ENCODE results near the gene RNF115.
"Not testable (repeated sequence)": the region's sequence is repeated elsewhere in the genome, so short reads cannot be mapped to it uniquely, and the experiment has no call there.

The RNF115 gene

DNA sequence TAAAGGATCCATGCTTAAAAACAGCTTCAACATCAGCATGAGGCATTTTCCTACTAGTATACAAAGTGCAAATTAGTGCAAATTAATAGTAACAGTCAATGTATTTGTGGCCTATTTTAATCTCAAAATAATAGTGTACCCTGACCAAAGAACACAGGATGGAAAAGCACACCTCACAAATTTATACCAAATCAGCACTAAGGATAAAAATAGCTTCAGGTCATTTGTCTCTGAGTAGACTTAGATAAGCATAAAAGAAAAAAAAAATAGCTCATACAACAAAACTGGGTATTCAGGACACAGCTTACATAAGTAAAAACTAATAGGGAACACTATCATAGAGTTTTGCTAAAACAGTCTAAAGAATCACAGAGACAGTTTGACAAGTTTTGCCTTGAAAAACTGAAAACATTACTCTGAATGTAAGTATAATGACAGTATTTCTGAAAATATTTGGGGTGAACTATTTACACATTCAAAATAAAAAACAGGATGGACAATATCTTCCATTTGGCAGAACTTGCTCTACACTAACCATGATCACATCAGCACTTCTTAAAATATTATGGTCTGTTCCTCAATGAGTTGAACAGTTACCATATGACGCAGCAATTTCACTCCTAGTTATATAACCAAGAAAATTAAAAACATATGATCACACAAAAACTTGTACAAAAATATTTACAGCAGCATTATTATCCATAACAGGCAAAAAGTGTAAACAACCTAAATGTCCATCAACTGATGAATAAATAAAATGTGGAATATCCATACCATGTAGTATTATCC is 46.3 kb downstream of the RNF115 start:
- no peak for DNase-seq (ENCODE audit: low read depth in 2 of 2)

DNA sequence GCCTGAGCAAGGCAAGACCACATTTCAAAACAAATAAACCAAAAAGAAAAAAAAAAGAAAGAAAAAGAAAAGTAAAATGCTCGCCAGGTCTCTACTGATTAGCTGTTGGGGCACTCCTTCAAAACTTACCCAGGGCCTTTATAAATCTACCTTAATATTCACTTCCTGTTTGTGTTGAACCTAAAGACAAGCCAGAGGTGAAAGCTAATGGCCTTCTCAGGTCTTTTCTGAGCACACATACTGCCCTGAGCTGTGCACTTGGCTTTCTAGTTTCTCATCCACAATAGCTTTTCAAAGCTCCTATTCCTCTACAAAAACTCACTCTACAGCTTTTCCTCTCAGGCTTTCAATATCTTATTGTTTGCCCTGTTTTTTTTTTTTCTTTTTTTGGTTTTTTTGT is 50.5 kb downstream of the RNF115 start:
- DNase-seq (ENCODE audit: low read depth in 2 of 2), result no peak

DNA sequence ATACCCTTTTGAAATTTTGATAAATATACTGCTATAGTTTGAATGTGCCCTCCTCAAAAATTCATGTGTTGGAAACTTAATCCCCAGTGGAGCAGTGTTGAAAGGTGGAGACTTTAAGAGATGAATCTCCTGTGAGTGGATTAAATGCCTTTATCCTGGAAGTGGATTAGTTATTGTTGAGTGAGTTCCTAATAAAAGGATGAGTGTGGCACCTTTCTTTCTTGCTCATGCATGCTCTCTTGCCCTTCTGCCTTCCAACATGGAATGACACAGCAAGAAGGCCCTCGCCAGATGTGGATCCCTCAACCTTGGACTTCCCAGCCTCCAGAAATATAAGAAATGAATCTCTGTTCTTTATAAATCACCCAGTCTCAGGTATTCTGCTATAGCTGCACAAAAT is 52.8 kb downstream of the RNF115 start:
- no peak for DNase-seq (ENCODE audit: low read depth in 2 of 2)

DNA sequence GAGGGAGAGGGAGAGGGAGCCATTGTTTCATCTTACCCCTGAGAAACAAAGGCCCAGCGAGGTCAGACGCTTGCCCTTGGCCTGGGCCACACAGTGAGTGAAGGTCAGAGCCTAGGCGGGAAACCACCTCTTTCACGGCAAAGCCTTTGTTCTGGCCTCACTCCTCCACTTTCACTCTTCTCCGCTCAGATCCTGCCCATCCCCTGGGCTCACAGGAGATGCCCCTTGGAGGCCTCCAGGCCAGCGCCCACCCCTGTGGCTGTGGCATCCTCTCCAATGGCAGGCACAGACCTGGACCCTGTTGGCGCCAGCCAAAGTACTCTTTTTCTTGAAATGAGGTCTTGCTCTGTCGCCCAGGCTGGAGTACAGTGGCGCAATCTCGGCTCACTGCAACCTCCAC is 55.9 kb downstream of the RNF115 start:
- not testable (repeated sequence) for DNase-seq (ENCODE audit: low read depth in 2 of 2)

DNA sequence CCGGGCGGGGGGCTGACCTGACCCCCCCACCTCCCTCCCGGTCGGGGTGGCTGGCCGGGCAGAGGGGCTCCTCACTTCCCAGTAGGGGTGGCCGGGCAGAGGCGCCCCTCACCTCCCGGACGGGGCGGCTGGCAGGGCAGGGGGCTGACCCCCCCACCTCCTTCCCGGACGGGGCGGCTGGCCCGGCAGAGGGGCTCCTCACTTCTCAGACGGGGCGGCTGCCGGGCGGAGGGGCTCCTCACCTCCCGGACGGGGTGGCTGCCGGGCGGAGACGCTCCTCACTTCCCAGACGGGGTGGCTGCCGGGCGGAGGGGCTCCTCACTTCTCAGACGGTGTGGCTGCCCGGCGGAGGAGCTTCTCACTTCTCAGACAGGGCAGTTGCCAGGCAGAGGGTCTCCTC is 57.0 kb downstream of the RNF115 start:
- not testable (repeated sequence) for DNase-seq (ENCODE audit: low read depth in 2 of 2)

DNA sequence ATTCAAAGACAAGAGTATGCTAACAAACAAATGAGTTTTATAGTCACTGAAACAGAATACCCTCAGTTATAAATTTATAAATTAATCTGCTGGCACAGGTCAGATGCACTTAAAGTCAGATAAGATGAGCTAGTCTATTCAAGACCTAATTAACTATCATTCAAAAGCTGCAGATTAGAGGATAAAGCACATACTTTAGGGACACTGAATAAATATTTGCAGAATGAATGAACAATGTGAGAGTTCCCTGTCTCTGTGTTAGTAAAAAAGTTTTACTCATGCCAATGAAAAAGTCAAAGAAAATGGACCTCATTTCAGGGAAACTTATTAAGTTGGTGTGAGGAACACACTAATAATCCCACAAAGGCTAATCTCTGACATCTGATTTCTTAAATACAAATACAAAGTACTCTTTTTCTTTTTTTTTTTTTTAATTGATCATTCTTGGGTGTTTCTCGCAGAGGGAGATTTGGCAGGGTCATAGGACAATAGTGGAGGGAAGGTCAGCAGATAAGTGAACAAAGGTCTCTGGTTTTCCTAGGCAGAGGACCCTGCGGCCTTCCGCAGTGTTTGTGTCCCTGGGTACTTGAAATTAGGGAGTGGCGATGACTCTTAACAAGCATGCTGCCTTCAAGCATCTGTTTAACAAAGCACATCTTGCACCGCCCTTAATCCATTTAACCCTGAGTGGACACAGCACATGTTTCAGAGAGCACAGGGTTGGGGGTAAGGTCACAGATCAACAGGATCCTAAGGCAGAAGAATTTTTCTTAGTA is 58.1 kb downstream of the RNF115 start:
- not testable (repeated sequence) for DNase-seq (ENCODE audit: low read depth in 2 of 2)

DNA sequence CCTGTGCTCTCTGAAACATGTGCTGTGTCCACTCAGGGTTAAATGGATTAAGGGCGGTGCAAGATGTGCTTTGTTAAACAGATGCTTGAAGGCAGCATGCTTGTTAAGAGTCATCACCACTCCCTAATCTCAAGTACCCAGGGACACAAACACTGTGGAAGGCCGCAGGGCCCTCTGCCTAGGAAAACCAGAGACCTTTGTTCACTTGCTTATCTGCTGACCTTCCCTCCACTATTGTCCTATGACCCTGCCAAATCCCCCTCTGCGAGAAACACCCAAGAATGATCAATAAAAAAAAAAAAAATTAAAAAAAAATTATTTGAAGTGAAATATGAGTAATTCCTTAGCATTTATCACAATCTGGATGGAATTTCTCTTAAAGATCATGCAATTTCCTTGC is 58.8 kb downstream of the RNF115 start:
- not testable (repeated sequence) for DNase-seq (ENCODE audit: low read depth in 2 of 2)

DNA sequence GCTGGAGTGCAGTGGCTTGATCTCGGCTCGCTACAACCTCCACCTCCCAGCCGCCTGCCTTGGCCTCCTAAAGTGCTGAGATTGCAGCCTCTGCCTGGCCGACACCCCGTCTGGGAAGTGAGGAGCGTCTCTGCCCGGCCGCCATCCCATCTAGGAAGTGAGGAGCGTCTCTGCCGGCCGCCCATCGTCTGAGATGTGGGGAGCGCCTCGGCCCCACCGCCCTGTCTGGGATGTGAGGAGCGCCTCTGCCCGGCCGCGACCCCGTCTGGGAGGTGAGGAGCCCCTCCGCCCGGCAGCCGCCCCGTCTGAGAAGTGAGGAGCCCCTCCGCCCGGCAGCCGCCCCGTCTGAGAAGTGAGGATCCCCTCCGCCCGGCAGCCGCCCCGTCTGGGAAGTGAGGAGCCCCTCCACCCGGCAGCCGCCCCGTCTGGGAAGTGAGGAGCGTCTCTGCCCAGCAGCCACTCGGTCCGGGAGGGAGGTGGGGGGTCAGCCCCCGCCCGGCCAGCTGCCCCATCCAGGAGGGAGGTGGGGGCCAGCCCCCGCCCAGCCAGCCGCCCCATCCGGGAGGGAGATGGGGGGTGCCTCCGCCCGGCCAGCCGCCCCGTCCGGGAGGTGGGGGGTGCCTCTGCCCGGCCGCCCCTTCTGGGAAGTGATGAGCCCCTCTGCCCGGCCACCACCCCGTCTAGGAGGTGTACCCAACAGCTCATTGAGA is 59.5 kb downstream of the RNF115 start:
- DNase-seq (ENCODE audit: low read depth in 2 of 2), result not testable (repeated sequence)

DNA sequence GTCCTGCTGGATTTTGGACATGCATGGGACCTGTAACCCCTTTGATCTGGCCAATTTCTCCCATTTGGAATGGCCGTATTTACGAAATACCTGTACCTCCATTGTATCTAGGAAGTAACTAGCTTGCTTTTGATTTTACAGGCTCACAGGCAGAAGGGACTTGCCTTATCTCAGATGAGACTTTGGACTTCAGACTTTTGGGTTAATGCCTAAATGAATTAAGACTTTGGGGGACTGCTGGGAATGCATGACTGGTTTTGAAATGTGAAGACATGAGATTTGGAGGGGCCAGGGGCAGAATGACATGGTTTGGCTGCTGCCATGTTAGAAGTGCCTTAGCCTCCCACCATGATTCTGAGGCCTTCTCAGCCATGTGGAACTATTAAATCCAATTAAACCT is 61.9 kb downstream of the RNF115 start:
- DNase-seq (ENCODE audit: low read depth in 2 of 2), result not testable (repeated sequence)

DNA sequence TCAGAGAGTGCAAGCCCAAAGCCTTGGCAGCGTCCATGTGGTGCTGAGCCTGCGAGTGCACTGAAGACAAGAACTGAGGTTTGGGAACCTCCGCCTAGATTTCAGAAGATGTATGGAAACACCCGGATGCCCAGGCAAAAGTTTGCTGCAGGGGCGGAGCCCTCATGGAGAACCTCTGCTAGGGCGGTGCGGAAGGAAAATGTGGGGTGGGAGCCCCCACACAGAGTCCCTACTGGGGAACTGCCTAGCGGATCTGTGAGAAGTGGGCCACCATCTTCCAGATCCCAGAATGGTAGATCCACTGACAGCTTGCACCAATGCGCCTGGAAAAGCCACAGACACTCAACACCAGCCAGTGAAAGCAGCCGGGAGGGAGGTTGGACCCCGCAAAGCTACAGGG is 62.4 kb downstream of the RNF115 start:
- DNase-seq (ENCODE audit: low read depth in 2 of 2), result not testable (repeated sequence)

DNA sequence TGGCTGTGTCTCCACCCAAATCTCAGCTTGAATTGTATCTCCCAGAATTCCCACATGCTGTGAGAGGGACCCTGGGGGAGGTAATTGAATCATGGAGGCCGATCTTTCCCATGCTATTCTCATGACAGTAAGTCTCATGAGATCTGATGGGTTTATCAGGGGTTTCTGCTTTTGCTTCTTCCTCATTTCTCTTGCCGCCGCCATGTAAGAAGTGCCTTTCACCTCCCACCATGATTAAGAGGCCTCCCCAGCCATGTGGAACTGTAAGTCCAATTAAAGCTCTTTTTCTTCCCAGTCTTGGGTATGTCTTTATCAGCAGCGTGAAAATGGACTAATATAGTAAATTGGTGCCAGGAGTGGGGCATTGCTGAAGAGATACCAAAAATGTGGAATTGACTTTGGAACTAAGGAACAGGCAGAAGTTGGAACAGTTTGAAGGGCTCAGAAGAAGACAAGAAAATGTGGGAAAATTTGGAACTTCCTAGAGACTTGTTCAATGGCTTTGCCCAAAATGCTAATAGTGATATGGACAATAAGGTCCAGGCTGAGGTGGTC is 63.4 kb downstream of the RNF115 start:
- not testable (repeated sequence) for DNase-seq (ENCODE audit: low read depth in 2 of 2)

DNA sequence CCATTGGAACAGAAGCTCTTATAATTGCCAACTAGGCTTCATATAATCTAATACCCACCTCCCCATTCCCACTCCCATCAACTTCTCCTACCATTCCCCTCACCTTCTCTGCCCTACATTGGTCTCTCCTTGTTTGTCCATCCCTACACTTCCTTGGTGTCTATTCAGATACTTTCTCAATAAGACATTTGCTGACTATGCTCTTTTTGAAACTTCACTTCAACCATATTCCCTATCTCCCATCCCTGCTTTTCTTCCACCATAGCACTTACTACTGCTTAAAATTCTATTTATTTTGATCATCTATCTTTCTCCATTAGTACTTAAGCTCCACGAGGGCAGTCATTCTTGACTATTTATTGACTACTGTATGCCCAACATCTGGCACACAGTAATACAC is 64.2 kb downstream of the RNF115 start:
- no peak for DNase-seq (ENCODE audit: low read depth in 2 of 2)

DNA sequence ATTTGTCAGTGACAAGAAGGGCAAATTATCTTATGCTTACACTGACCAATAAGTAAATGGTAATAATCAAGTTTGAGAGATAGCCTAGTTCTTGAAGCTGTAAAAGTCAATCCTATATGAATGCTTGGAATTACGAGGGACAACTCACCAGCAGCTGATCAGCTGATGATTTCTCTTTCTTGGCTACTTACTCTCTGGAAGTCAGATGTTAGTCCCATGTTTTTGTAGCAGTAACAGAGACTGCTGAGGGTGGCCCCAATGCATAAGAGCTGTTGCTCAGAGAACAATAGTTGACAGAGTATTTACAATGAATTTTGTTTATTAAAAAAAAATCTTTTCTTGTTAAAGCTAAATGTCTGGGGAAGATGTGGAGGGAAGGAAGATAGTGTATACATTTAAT is 65.3 kb downstream of the RNF115 start:
- no peak for DNase-seq (ENCODE audit: low read depth in 2 of 2)

DNA sequence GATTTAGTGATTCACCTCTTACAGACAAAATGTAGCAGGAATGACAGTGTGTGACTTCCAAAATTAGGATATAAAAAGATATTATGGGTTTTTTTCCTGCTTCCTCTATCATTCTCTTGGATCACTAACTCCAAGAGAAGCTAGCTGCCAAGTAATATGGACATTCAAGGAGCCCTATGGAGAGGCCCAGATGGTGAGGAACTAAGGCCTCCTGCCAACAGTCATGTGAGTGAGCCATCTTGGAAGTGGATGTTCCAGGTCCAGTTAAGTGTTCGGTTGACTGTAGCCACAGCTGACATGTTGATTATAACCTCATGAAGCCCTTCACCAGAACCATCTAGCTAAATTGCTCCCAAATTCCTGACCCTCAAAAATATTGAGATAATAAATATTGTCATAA is 65.8 kb downstream of the RNF115 start:
- no peak for DNase-seq (ENCODE audit: low read depth in 2 of 2)

DNA sequence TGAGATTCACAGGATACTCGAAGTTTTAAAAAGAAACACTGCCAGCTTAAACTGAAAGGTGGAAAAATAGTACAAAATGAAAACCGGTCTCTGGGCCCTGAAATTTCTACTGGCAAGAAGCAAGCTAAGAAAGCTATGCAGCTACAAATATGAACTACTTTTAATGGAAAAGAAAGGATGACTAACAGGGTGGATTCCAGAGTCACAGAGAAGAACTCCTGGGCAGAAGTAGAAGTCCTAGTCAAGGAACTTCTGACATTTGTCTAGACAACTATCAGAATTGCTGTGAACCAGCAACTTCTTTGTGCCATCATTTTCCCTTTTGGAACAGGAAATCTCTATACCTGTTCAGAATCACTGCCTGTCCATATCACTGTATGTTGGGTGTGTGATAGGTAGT is 66.5 kb downstream of the RNF115 start:
- DNase-seq (ENCODE audit: low read depth in 2 of 2), result no peak

DNA sequence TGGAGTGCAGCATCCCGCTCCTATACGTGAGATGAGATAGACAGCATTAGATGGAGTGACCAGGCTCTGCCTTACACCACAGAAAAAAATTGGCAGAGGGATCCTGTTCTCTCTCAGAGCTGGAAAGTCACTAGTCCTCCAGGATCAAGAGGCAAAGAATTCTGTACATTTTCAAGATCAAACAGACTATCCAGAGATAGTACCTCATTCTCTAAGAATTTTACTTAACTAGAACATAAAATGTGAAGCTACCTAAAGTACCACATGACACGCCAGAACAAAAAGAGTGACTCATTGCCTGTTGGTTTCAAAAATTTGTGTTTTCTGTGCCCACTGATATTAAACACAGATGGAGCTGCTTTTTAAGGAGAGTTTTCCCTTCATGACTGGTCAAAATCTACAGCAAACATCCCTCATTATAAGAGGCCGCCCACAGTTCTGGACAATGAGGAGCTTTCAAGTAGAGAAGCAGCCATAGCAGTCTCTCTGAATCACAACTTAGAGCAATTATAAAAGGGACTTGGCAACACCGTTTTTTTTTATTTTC is 72.3 kb downstream of the RNF115 start:
- DNase-seq (ENCODE audit: low read depth in 2 of 2), result no peak

DNA sequence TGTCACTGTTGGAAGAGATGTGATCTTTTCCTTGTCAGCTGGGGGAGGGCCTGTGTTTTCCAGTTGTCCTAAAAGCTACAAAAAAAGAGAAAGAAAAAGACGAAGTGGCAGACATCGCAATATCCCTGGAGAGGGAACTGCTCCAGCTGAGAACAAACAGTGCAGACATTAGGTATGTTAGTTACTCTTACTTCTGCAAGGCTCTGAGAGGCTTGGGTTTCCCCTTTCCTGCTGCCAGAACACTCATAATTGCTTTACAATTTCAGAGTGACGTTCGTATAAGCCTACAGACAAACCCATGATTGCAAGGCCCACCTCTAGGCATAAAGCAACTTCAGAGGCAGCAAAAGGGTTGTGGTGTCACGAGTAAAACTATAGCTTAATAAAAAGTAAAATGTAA is 73.5 kb downstream of the RNF115 start:
- DNase-seq (ENCODE audit: low read depth in 2 of 2), result no peak

DNA sequence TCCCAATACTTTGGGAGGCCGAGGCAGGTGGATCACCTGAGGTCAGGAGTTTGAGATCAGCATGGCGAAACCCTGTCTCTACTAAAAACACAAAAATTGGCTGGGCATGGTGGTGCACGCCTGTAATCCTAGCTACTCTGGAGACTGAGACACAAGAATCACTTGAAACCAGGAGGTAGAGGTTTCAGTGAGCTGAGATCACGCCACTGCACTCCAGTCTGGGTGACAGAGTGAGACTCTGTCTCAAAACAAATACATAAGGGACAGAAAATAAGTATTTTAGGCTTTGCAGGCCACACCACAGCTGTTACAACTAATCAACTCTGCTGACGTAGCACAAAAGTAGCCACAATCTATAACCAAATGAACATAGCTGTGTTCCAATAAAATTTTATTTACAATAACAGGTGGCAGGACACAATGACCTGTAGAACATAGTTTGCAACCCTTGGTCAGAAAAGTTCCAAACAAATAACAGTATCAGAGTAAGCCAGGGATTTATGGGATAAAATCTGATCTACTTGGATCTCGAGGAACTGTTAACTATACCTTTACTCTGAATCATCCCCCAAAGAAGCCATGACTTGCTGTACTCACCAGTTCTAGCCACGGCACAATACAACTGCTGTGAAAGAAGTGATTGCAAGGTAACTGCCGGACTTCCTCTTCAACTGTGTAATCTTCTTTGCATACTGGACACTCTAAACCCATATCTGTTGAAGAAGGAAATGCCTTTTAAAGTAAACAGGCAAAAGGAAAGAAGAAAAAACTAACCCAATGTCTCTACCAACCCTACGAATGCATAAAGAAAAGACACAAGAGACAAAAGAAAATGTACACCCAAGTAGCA is 76.3 kb downstream of the RNF115 start:
- DNase-seq (ENCODE audit: low read depth in 2 of 2), result no peak

DNA sequence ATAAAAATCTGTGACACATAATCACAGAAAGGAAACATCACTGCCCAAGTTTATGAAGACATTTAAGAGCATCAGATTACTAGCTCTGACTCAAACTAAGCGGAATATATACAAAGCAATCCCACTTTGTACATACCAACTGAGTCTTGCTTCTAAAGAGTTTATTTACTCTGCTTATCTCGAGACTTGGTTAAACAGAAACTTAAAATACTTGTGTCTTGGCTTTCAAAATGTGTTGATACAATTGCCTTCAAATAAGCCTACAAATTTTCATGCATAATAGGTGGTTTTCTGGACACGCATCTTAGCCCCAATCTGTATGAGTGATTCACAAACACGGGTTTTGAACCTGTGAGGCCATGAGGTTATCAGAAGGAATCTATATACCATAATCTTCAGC is 83.6 kb downstream of the RNF115 start:
- no peak for DNase-seq (ENCODE audit: low read depth in 2 of 2)

DNA sequence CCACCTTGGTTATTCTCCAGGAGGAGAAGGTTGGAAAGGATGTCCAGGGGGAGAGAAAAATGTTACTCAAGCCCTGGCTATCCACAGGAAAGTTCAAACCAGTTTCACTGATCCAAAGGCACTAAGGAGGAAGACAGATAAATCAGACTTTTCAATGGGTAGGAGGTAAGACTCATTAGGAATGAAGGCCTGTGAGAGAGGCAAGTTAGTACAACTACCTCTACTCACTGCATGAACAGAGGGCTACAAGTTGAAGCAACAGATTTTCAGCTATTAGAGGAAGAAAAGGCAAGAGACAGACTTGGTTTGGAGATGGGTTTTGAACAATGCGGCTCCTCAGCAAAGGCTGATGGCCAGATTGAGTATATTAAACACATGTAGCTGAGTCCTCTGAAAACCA is 87.7 kb downstream of the RNF115 start:
- no peak for DNase-seq (ENCODE audit: low read depth in 2 of 2)

DNA sequence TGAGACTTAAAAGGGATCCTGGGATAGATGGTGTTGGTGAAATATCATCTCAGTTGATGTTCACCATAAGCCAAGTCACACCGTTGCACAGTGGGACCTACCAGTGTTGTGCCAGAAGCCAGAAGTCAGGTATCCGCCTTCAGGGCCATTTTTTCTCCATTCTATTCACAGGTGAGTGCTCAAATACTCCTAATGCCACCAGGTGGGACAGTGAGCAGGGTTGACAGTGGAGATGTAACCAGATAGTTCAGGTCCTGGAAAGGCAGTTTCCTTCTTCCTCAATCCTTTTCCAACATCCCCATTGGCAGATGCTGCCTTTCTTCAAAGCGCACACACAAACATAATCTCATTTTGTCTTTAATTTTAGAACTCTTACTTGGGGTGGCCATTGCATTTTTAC is 93.0 kb downstream of the RNF115 start:
- no peak for DNase-seq (ENCODE audit: low read depth in 2 of 2)

Measured in stimulated activated CD4-positive, alpha-beta T cell treated with anti-CD3 and anti-CD28 coated beads, Interleukin-1b, Interleukin-23, amount 100 ng/mL, for 4 hours (primary cell).